Nucleus accumbens (tissue), 56 donors: ENCODE data around the gene MSL1.

Experiments
- DNase-seq, 56 donors: peaks; one replicate each; lab custom pipeline; 2025; lab: John Stamatoyannopoulos, UW

Gene MSL1

GRCh38 chr17:40103071-40103661 is 18.6 kb upstream of the MSL1 start:
- DNase-seq, result no peak

GRCh38 chr17:40103688-40104087 is 18.1 kb upstream of the MSL1 start:
- DNase-seq, result no peak

GRCh38 chr17:40104594-40105486 is 16.9 kb upstream of the MSL1 start:
- DNase-seq, result no peak

- no peak for DNase-seq
These were observed 15.7 kb upstream of the MSL1 start for GRCh38 chr17:40105861-40106759.

- DNase-seq, result peak in 21 of 56 donors; percentile 24 to 68 (median 40)
These were observed 14.8 kb upstream of the MSL1 start for GRCh38 chr17:40106760-40107521.

DNA sequence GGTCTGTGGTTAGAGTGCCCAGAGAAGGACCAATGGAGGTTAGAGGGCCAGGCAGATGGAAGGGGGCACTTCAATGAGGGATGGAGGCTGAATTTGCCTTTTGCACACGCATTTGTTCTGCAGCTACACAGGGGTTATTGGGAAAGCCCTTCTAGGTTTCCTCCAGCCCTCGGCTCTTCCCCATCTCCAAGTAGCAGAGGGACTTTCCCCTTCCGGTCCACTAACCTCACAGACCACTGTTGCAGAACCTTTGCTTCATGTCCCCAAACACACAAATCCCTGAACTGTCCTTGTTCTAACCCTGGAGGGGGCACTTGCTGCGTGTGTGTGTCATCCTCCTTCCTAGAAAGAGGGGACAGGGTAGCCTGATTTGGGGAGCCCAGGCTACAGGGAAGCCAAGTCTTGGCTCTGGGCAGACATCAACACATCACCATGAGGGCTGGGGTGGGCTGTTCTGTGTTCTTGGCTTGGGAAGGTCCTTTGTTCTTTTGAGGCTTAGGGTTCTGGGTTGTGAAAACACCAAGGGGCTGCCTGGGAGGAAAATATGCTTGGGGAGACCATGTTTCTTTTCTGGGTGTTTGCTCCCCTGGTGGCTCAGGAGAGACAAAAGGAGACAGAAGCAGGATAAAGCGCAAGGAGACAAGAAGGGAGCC is 14.1 kb upstream of the MSL1 start:
- peak in 5 of 56 donors; percentile 58 to 69 (median 62) for DNase-seq

DNA sequence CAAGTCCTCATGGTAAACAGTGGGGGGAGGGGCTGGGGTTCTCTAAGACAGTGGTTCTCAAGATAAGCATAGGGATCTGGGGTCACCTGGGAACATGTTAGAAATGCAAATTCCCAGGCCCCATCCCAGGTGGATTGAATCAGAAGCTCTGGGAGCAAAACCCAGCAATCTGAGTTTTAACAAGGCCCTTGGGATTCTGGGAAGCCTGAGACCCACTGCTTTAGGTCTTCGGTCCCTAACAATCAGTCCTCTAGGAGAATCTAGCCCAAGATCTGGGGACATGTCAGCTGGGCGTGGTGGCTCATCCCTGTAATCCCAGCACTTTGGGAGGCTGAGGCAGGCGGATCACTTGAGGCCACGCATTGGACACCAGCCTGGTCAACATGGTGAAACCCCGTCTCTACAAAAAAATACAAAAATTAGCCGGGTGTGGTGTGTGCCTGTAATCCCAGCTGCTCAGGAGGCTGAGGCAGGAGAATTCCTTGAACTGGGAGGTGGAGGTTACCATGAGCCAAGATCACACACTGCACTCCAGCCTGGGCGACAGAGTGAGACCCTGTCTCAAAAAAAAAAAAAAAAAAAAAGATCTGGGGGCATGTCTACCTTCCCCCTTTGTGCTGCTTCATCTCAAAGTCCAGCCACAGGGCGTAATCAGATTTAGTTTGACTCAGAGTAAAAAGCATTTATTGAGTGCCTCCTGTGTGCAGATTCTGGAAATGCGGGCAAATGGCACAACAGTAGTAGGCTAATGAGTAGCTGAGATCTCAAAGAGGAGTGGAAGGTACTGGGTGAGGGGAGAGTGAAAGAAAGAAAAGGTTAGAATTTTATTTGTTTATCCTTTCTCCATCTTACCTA is 12.6 kb upstream of the MSL1 start:
- DNase-seq, result no peak

GRCh38 chr17:40110026-40110845 is 11.5 kb upstream of the MSL1 start:
- no peak for DNase-seq

GRCh38 chr17:40111221-40112128 is 10.3 kb upstream of the MSL1 start:
- DNase-seq, result peak in 51 of 56 donors; percentile 45 to 89 (median 72)

GRCh38 chr17:40112191-40112711 is 9.5 kb upstream of the MSL1 start:
- DNase-seq, result no peak

DNA sequence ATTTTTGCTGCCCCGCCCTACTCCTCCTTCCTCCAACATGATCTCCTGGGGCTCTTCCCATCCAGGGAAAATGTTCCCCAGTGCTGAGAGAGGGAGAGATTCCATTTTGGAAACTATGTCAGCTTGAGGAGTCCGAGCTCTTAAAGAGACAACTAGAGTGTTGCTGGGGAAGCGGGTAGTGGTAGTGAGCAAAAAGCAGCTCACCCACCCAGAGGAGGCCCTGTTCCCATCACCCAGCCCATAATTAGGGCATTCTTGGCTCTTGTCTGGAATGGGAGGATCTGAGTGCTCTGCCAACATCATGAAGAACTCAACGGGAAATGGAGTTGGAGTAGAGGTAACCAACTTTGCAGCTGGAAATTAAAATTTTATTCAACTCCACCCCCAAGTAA is 9.1 kb upstream of the MSL1 start:
- peak in 1 of 56 donors; percentile 46 for DNase-seq

DNA sequence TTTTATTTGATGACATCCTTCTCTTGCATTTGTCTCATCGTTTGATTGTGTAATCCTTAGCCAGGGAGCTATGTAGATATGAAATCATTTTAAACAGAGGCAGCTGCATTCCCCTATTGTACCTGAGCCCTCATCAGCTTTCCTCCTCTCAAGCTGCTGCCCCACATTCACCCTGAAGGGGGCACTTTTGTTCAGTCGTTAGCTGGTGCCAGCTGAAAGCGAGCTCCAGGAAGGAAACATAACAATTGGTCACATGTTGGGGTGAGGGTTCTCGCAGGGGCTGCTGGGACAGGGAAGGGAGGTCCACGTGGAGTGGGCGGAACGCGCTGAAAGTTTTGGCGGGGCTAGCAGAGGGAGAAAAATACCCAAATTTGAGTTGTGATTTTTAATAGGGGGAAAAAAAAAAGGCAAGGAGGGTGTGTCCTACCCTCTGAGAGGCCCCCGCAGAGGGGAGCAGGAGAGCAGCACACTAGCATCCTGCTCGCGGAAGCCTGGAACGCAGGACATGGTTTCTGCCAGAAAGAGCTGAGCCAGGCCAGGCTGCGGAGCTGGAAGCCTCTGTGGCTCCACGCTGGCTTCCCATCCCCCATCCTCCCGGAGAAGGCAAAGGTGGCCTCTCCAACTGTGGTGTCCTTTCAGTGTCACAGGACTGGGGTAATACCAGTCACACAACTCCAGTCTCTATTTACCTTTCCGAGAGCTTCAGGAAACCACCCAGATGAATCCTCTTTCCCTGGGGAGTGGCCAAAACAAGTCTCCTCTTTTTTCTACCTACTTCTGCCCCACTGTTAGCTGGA is 8.5 kb upstream of the MSL1 start:
- DNase-seq, result peak; percentile 61 to 98 (median 91)

DNA sequence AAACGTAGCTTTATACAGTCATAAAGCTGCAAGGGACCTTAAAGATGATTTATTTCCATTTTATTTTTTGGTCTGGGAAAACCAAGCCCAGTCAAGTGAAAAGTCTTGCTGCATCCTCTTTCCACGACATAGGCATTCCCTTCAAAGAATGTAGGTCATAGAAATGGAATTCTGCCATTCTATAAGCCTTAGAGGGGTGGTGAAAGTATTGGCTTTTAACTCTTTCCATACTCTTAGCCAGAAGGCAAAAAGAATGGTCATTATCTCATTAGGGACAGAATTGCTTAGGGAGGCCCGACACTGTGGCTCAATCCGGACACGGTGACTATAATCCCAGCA is 7.9 kb upstream of the MSL1 start:
- DNase-seq, result no peak

- DNase-seq, result no peak
These were observed 6.7 kb upstream of the MSL1 start for GRCh38 chr17:40115101-40115436.

DNA sequence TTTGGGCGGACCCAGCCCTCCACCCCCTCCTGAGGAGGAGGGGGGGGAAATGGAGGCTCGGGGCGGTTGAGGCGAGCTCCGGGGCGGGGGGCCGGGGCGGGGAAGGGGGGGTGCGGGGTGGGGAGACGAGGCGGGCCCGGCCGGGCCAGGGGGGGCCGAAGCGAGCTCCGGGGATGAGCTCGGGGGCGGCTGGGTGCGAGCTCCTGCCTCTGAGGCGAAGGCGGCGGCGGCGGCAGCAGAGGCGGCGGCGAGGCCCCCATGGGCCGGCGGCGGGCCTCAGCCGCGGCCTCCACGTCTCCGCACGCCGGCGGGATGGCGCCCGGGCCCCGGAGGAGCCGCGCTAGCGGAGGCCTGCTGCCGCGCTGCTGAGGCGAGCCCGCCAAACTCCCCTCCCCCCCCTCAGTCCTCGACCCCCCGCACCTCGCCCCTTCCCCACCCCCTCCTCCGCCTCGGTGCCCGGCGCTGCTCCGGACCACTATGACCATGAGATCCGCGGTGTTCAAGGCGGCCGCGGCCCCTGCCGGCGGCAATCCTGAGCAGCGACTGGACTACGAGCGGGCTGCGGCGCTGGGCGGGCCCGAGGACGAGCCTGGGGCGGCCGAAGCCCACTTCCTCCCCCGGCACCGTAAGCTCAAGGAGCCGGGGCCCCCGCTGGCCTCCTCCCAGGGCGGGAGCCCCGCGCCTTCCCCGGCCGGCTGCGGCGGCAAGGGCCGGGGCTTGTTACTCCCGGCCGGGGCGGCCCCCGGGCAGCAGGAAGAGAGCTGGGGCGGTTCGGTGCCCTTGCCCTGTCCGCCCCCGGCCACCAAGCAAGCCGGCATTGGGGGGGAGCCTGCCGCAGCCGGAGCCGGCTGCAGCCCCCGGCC is 596 bp downstream of the MSL1 start:
- DNase-seq, result peak in 20 of 56 donors; percentile 13 to 83 (median 57)
